Smooth muscle cell (in vitro differentiated cells): ENCODE results near the gene PXDN. TPM values are rescaled to one million over a fixed set of nuclear protein-coding genes. Genes with fewer than 3 reads are reported as not detected.

Source experiments
- DNase-seq: peaks from one replicate; lab custom pipeline; 2025; ENCODE audit not compliant: unreplicated experiment; lab: John Stamatoyannopoulos, UW
- H2AFZ ChIP-seq: fragments of 200-600 bp; sonication (generic); 2 replicates; pipeline ENCODE4 v1.6.0; 2016; ENCODE audit warnings: antibody characterized with exemption, low read depth, mild to moderate bottlenecking
- H3F3A ChIP-seq: fragments of 200-600 bp; sonication (generic); 2 replicates; pipeline ENCODE4 v1.6.0; 2017; ENCODE audit warnings: antibody characterized with exemption, low read depth
- H3K27ac ChIP-seq: fragments of 200-600 bp; sonication (generic); 2 replicates; pipeline ENCODE4 v1.5.1; 2016; ENCODE audit warnings: low read depth, mild to moderate bottlenecking
- H3K27me3 ChIP-seq: fragments of 200-600 bp; sonication (generic); 2 replicates; pipeline ENCODE4 v1.6.1; 2016; ENCODE audit warnings: low read depth, mild to moderate bottlenecking
- H3K36me3 ChIP-seq: fragments of 200-600 bp; sonication (generic); 2 replicates; pipeline ENCODE4 v1.5.1; 2016; ENCODE audit warnings: low read depth
- H3K4me1 ChIP-seq: fragments of 200-600 bp; sonication (generic); 2 replicates; pipeline ENCODE4 v1.5.1; 2016; ENCODE audit warnings: low read depth
- H3K4me2 ChIP-seq: fragments of 200-600 bp; sonication (generic); 2 replicates; pipeline ENCODE4 v1.6.0; 2016; ENCODE audit warnings: mild to moderate bottlenecking
- H3K4me3 ChIP-seq: fragments of 200-600 bp; sonication (generic); 2 replicates; pipeline ENCODE4 v1.5.1; 2016; ENCODE audit warnings: mild to moderate bottlenecking
- H3K79me2 ChIP-seq: fragments of 200-600 bp; sonication (generic); 2 replicates; pipeline ENCODE4 v1.6.0; 2016; ENCODE audit warnings: low read depth, mild to moderate bottlenecking
- H3K9ac ChIP-seq: fragments of 200-600 bp; sonication (generic); 2 replicates; pipeline ENCODE4 v1.6.0; 2016; ENCODE audit warnings: low read depth
- H3K9me3 ChIP-seq: fragments of 200-600 bp; sonication (generic); replicated peaks from 2 replicates; pipeline ENCODE4 v1.5.1; 2016; ENCODE audit warnings: low read depth
- H4K20me1 ChIP-seq: fragments of 200-600 bp; sonication (generic); 2 replicates; pipeline ENCODE4 v1.6.0; 2016; ENCODE audit warnings: low read depth
- CTCF ChIP-seq: fragments of 200-600 bp; sonication (generic); IDR thresholded peaks from 2 replicates; pipeline ENCODE4 v1.5.1; 2017; ENCODE audit warnings: borderline replicate concordance, mild to moderate bottlenecking, antibody characterized with exemption; ENCODE audit not compliant: insufficient read depth, poor library complexity, severe bottlenecking
- WGBS: methylation state at CpG from one replicate; pipeline ENCODE4 v1.1.7; 2016; ENCODE audit warnings: low lambda C conversion rate; 5-methylcytosine and 5-hydroxymethylcytosine counted together
- polyA plus RNA-seq: library from polyadenylated mRNA; unstranded; fragments of >200 nt; fragmentation: Nextera tagmentation; extraction: Ambion mirVana; gene quantifications from 2 replicates; pipeline ENCODE4 v1.2.1, GENCODE V29; 2016
- total RNA-seq: library from RNA; depleted of rRNA; stranded (reverse); fragments of >200 nt; gene quantifications from 2 replicates; pipeline ENCODE4 v1.2.3, GENCODE V29; 2014

PXDN gene
- total and polyA plus RNA-seq, 2 experiments from 2014 or later = 328 to 333 TPM

DNA sequence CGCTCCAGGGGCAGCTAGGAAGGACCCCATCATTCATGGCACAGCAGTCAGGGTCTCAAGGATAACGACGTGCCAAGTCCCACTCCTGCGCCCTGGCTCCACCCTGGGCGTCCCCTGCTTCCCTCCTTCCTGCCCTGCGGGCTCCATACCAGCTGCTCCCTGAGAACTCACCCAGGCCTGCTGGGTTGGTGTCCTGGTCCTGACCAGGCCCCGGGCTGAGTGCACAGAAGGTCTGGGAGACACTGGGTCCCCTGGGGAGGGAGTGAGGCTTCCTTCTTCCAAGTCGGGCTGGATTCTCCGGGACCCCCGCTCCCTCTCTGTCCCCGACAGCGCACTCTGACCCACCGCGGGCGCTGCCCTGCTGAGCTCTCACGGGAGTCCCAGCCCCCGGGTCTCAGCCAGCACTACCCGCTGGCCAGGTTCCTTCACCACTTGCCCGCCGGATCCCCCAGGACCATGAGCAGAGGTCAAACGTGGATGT is 160.2 kb downstream of the PXDN start:
- Histone ChIP-seq H3K36me3 (no peaks in the 10 kb centered on the region), H3K9ac (no peak overlapping the region), H3K9me3 (no peaks in the 10 kb centered on the region), H3K4me1 (peaks cover 3% of the 10 kb centered on the region), H4K20me1 (no peaks in the 10 kb centered on the region), H3K4me3 (no peak overlapping the region), H3K27me3 (no peaks in the 10 kb centered on the region), H3F3A (no peaks in the 10 kb centered on the region), H3K4me2 (no peak overlapping the region), H2AFZ (no peak overlapping the region), H3K79me2 (no peaks in the 10 kb centered on the region), H3K27ac (no peak overlapping the region)
- no peak for DNase-seq
- no peak for TF ChIP-seq CTCF
- 96% methylated on average over 18 of the region's 21 CpGs for WGBS

DNA sequence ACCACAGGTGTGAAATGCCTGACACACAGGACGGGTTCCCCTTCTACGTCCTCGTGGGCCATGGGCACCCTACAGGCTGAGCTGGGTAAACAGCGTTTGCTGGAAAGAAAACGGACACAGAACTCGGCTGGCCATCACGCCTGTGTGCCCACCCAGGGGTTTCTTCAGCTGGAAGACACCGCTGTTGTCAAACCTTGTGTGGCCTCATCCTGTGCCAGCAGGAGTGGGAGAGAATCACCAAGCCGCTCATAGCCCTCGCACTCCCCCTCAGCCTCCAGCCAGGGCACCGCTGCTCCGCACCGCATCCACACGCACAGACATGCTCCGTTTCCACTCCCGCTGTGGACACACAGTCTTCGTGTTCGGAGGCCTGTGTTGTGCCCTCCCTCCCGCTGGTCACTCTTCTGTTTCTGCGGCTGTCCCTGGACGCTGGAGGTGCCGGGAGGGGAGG is 161.4 kb downstream of the PXDN start:
- Histone ChIP-seq H3K4me1 (peaks cover 3% of the 10 kb centered on the region), H3K9me3 (no peaks in the 10 kb centered on the region), H3F3A (no peaks in the 10 kb centered on the region), H4K20me1 (no peaks in the 10 kb centered on the region), H3K36me3 (no peaks in the 10 kb centered on the region), H3K27me3 (no peaks in the 10 kb centered on the region), H3K79me2 (no peaks in the 10 kb centered on the region), H3K27ac (peak overlapping the region; percentile 89), H3K4me2 (peak overlapping the region; percentile 73), H3K4me3 (no peak overlapping the region), H3K9ac (peak overlapping the region; percentile 4), H2AFZ (no peak overlapping the region)
- DNase-seq = no peak
- TF ChIP-seq CTCF = no peak
- WGBS = 83% methylated on average over 22 of the region's 22 CpGs

DNA sequence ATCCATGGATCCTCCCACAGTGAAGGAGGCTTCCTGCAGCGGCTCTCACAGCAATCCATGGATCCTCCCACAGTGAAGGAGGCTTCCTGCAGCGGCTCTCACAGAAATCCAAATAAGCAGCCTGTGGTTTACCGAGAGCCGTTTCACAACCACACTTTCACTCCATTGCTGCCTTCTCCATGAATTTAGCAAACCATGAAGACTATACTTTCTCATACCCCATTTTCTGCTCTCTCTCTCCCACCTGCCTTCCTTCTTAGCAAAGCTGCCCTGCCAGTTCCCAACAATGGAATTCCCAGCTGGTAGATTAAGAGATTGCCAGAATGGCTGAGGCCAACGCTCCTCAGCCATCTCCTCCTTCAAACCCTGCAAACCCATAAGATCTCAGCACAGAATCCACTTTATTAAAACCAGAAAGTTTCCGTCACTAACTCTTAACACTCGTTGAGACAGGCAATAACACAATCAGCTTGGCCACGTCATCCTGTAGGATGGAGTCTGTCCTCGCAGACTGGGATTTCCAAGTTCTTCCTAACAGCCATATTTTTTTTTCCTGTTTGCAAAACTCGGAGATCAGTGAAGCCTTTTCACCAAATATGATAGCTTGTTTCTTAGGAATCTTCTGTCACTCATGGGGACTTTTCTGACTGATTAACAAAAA is 162.2 kb downstream of the PXDN start:
- Histone ChIP-seq H2AFZ (no peak overlapping the region), H3K4me2 (peak overlapping the region; percentile 73), H3K9ac (peak overlapping the region; percentile 64), H3K27me3 (no peaks in the 10 kb centered on the region), H3K27ac (peak overlapping the region; percentile 89), H3K9me3 (no peaks in the 10 kb centered on the region), H3K79me2 (no peaks in the 10 kb centered on the region), H3F3A (no peaks in the 10 kb centered on the region), H4K20me1 (no peaks in the 10 kb centered on the region), H3K4me3 (peak overlapping the region; percentile 7), H3K36me3 (no peaks in the 10 kb centered on the region), H3K4me1 (peaks cover 3% of the 10 kb centered on the region)
- no peak for TF ChIP-seq CTCF
- WGBS = 19% methylated on average over 10 of the region's 10 CpGs
- no peak for DNase-seq
